ENCODE results near the gene SESN3.

Gene SESN3

DNA sequence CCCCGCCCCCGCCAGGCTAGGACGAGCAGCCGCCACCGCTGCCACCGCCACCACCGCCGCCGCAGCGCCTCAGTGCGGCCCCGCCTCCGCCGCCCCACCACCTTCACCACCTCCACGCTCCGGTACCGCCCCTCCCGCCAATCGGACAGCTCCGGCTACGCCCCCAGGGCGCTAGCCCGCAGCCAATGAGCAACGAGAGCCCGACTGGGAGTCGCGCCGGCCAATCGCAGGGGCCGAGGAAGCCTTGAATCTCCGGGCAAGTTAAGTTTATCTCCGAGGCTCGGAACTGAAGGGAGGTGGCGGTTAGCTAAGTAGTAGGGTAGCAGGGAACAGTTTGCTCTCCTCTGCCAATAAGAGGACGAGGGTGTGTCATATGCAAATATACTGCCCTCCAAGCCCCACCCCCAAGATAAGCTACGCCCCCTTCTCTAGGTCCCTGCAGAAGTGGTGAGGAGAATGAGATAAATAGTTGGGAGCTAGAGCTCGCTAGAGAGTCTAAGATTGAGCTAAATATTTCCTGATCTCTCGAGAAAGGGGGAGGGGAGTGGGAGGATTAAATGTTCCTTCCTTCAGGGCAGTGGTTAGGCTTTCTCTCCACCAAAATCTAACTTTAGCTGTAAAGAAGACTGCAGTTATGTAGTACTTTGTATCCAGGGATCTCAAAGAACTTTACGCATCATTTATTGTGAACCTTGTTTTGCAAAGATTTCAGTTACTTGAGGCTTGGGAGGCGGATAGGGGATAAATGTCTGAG, at the start of gene SESN3 (continued):
- TF ChIP-seq, protein P1, sequence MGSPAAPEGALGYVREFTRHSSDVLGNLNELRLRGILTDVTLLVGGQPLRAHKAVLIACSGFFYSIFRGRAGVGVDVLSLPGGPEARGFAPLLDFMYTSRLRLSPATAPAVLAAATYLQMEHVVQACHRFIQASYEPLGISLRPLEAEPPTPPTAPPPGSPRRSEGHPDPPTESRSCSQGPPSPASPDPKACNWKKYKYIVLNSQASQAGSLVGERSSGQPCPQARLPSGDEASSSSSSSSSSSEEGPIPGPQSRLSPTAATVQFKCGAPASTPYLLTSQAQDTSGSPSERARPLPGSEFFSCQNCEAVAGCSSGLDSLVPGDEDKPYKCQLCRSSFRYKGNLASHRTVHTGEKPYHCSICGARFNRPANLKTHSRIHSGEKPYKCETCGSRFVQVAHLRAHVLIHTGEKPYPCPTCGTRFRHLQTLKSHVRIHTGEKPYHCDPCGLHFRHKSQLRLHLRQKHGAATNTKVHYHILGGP (tag by site-specific recombination; IDR thresholded peaks at IDR 0.05) = no peak
- TF ChIP-seq ZNF677 (tag by site-specific recombination; IDR thresholded peaks at IDR 0.05) (no peak), ZNF350 (tag by site-specific recombination; IDR thresholded peaks at IDR 0.05) (no peak), KLF17 (tag by site-specific recombination; IDR thresholded peaks at IDR 0.05) (no peak), KLF16 (tag by site-specific recombination; IDR thresholded peaks at IDR 0.05) (peak; percentile 18)

DNA sequence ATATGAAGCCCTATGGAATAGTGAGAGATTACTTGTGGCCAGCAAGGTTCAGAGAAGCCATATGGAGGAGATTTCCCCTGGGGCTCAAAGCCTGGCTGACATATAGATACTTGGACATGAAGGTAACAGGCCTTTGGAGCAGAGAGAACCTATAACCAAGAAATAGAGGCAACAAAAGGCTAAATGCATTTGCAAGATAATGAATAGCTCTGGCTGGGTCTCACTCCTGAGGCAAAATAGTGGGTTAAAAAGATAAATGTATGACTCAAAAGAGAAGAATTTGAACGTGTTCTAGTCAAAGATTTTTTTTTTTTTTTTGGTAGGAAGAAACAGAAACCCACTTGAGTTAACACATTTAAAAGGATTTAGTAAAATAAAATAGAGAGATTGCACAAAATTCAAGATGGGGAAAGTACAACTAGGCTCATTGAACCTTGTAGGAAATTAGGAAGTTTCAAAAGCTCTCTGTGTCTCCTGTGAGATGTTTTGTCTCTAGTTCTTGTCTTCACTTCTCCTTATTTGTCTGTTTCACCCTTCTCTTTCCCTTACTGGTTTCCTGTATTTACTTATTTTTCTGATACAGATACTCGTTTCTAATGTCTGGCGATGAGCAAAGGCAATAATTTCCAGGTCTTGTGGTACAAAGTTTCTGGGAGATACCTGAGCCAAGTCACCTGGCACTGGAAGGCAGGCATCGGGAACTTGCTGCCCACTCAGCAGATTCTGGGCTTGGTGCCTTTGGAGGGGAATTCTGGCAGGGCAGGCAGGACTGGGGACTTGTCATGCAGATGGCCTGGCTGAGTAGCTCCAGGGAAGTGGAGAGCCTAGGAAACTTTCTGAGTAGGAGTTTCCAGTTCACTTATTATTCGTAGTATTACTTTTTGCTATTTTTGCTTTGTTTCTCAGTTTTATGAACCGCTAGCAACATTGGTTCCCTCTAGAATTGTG, 49.2 kb upstream of the SESN3 start:
- TF ChIP-seq ZSCAN18 (tag by site-specific recombination; IDR thresholded peaks at IDR 0.05) = no peak
- no peak for TF ChIP-seq ZNF37A (tag by site-specific recombination; IDR thresholded peaks at IDR 0.05)
- no peak for TF ChIP-seq SETDB1 (IDR thresholded peaks at IDR 0.05; ENCODE audit: insufficient read length, low read length)
- TF ChIP-seq ZFHX2 (tag by site-specific recombination; conservative IDR thresholded peaks at IDR 0.05) = no peak
- TF ChIP-seq ZNF488 (tag by site-specific recombination; IDR thresholded peaks at IDR 0.05) = no peak
- TF ChIP-seq ZNF26 (tag by site-specific recombination; IDR thresholded peaks at IDR 0.05) = no peak
- TF ChIP-seq, protein P2, sequence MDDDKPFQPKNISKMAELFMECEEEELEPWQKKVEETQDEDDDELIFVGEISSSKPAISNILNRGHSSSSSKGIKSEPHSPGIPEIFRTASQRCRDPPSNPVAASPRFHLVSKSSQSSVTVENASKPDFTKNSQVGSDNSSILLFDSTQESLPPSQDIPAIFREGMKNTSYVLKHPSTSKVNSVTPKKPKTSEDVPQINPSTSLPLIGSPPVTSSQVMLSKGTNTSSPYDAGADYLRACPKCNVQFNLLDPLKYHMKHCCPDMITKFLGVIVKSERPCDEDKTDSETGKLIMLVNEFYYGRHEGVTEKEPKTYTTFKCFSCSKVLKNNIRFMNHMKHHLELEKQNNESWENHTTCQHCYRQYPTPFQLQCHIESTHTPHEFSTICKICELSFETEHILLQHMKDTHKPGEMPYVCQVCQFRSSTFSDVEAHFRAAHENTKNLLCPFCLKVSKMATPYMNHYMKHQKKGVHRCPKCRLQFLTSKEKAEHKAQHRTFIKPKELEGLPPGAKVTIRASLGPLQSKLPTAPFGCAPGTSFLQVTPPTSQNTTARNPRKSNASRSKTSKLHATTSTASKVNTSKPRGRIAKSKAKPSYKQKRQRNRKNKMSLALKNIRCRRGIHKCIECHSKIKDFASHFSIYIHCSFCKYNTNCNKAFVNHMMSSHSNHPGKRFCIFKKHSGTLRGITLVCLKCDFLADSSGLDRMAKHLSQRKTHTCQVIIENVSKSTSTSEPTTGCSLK (tag by site-specific recombination; IDR thresholded peaks at IDR 0.05) = no peak
- TF ChIP-seq CTCF (tag by site-specific recombination; IDR thresholded peaks at IDR 0.05) = no peak
- no peak for TF ChIP-seq ZNF580 (tag by site-specific recombination; IDR thresholded peaks at IDR 0.05)
- no peak for TF ChIP-seq ZNF155 (tag by site-specific recombination; IDR thresholded peaks at IDR 0.05)
- TF ChIP-seq ZNF792 (tag by site-specific recombination; IDR thresholded peaks at IDR 0.05) = no peak
- Histone ChIP-seq H3K36me3 (ENCODE audit: control insufficient read depth in 2 of 2, insufficient read depth in 1 of 2, low read length in 2 of 2) (no peaks in the 10 kb centered on the region), H3K4me3 (ENCODE audit: low read depth, low read length) (no peak overlapping the region), H3K4me1 (ENCODE audit: control insufficient read depth, insufficient read depth, low read length) (no peaks in the 10 kb centered on the region), H3K9me3 (ENCODE audit: control insufficient read depth, insufficient read depth, low read depth, low read length) (no peaks in the 10 kb centered on the region), H3K27ac (ENCODE audit: extremely low read depth, low read depth, low read length) (no peak overlapping the region)
- ChIA-PET POLR2A (no interaction called here), CTCF (interaction anchor here (0.7 to 1.0 kb wide), 5 partner anchors 9 to 1184 kb away, joined by 3 to 5 read pairs (median 3); no protein-coding TSS in a partner anchor)

All from HEK293 (cell line).